Calu3 (cell line): Measurements from ENCODE around the gene RAB9B. TPM values are rescaled to one million over a fixed set of nuclear protein-coding genes. Genes with fewer than 3 reads are reported as not detected.

Experiments
- BruUV-seq: library from RNA; stranded (reverse); fragments of 400-500 nt; replicated peaks from 2 replicates; lab custom pipeline; 2021; lab: Mats Ljungman, UMichigan
- CTCF ChIA-PET: fragments of 300-600 bp; sonication (Branson Sonifier 250); formaldehyde crosslinking; loops from one replicate; lab custom pipeline; 2022; ENCODE audit warnings: antibody characterized with exemption; lab: Charles Lee
- DNase-seq: peaks from one replicate; pipeline ENCODE4 v3.0.0; 2022
- H3K27ac Mint-ChIP-seq: one replicate; pipeline ENCODE4 v1.8.0; 2022; ENCODE audit warnings: mixed read lengths; ENCODE audit not compliant: unreplicated experiment
- H3K27me3 Mint-ChIP-seq: one replicate; pipeline ENCODE4 v1.8.0; 2022; ENCODE audit warnings: mixed read lengths; ENCODE audit not compliant: unreplicated experiment
- H3K36me3 Mint-ChIP-seq: one replicate; pipeline ENCODE4 v1.8.0; 2022; ENCODE audit warnings: mild to moderate bottlenecking, moderate library complexity, mixed read lengths; ENCODE audit not compliant: insufficient read depth, unreplicated experiment
- H3K4me1 Mint-ChIP-seq: one replicate; pipeline ENCODE4 v1.8.0; 2022; ENCODE audit warnings: mild to moderate bottlenecking, low read depth, mixed read lengths; ENCODE audit not compliant: unreplicated experiment
- H3K4me3 Mint-ChIP-seq: one replicate; pipeline ENCODE4 v1.8.0; 2022; ENCODE audit warnings: mild to moderate bottlenecking, low read depth, moderate library complexity, mixed read lengths; ENCODE audit not compliant: unreplicated experiment
- H3K9me3 Mint-ChIP-seq: one replicate; pipeline ENCODE4 v1.8.0; 2022; ENCODE audit warnings: low read depth, mixed read lengths; ENCODE audit not compliant: unreplicated experiment
- CTCF ChIP-seq: fragments of 200-600 bp; IDR thresholded peaks from one replicate; pipeline ENCODE4 v1.8.0; 2022; ENCODE audit warnings: antibody characterized with exemption; ENCODE audit not compliant: unreplicated experiment
- intact Hi-C: fragments of 100-400 bp; cut with micrococcal nuclease; formaldehyde crosslinking; loops from one replicate; pipeline ENCODE4 v1.10.0; 2022; ENCODE audit not compliant: unreplicated experiment
- total RNA-seq: library from RNA; stranded (reverse); gene quantifications from 2 replicates; pipeline ENCODE4 v1.2.3, GENCODE V29; 2022

RAB9B gene
- total RNA-seq, 1 experiment from 2014 or later: 1.5 TPM

DNA sequence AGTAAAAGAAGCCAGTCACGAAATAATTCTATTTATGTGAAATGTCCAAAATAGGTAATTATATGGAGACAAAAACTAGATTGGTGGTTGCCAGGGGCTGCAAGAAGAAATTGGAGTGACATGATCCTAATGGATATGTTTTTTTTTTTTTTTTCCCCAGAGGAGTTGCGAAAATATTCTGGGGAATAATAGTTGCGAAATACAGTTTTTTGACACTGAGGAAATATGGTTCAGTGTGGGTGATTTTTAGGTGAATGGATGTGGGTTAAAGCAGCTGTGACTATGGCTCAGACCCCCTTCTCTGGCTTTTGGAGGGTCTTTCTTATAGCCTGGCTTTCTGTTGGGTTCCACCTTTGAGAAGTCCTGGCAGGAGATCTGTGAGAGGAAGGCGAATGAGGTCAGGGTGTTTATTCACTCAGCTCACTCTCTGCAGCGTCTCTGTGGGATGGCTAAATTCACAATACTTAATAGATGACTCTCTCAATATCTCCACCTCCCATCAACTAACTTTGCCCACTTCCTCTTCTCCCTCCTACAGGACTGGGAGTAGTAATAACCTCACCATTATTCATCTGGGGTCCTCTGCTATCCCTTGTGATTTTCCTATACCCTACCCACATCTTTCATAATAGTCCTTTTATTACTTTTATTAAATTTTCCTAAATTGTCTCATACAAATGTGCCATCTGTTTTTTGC, 15.3 kb upstream of the RAB9B start:
- intact Hi-C loops: loop anchor here (5.0 kb wide), 1 partner anchor 265 kb away; the partner anchor contains the start of gene ZCCHC18
- no peak for TF ChIP-seq CTCF
- no peak for DNase-seq
- CTCF ChIA-PET: interaction anchor here (0.6 kb wide), 1 partner anchor 320 kb away, joined by 7 read pairs; no protein-coding TSS in a partner anchor
- Mint-ChIP-seq H3K36me3 (no peaks in the 10 kb centered on the region), H3K4me3 (no peak overlapping the region), H3K27ac (peak overlapping the region; percentile 47), H3K4me1 (peaks cover 23% of the 10 kb centered on the region), H3K27me3 (no peaks in the 10 kb centered on the region), H3K9me3 (no peaks in the 10 kb centered on the region)
- no TSS peak for BruUV-seq

GRCh38 chrX:103846386-103846785, 14.3 kb upstream of the RAB9B start:
- no peak for TF ChIP-seq CTCF
- DNase-seq: no peak
- no peak overlapping the region for H3K4me3 Mint-ChIP-seq
- no TSS peak for BruUV-seq
- intact Hi-C loops: loop anchor here (5.0 kb wide), 1 partner anchor 266 kb away; the partner anchor contains the start of gene ZCCHC18
- no peaks in the 10 kb centered on the region for H3K36me3 Mint-ChIP-seq
- CTCF ChIA-PET: no interaction called here
- no peaks in the 10 kb centered on the region for H3K9me3 Mint-ChIP-seq
- no peak overlapping the region for H3K27ac Mint-ChIP-seq
- H3K4me1 Mint-ChIP-seq: peaks cover 23% of the 10 kb centered on the region
- H3K27me3 Mint-ChIP-seq: no peaks in the 10 kb centered on the region

- Mint-ChIP-seq H3K9me3 (no peaks in the 10 kb centered on the region), H3K4me1 (peaks cover 22% of the 10 kb centered on the region), H3K27me3 (no peaks in the 10 kb centered on the region), H3K4me3 (no peak overlapping the region), H3K36me3 (no peaks in the 10 kb centered on the region), H3K27ac (peak overlapping the region; percentile 67)
- CTCF ChIA-PET: interaction anchor here (0.6 to 2.0 kb wide), 15 partner anchors 13 to 1086 kb away, joined by 3 to 24 read pairs (median 5); partner anchors contain the start of genes RAB9B and ZCCHC18
- no TSS peak for BruUV-seq
- DNase-seq: peak; percentile 79
- intact Hi-C loops: loop anchor here (1.0 to 5.0 kb wide), 4 partner anchors 74 to 292 kb away; partner anchors contain the start of gene ZCCHC18
- TF ChIP-seq CTCF: peak; percentile 61
These were observed 13.2 kb upstream of the RAB9B start for GRCh38 chrX:103845165-103845653.

DNA sequence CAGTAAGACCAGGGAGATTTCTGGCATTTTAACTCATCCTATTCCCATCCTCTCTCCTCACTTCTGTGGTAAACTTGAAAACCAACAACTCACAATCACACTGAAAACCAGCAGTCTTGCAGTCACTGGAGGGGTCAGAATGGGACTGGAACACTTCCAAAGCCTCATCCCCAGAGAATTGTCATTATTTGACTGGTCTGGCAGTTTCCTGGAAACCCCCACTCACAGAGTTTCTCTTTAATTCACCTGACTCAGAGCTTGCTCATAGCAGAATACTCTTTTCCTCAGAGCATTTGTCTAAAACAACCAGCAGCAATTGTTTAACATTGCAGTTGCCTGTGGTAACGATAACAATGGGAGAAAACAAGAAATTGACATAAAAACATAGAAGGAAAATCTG, 7.3 kb upstream of the RAB9B start:
- no peak for DNase-seq
- CTCF ChIA-PET: no interaction called here
- no peaks in the 10 kb centered on the region for H3K4me1 Mint-ChIP-seq
- H3K9me3 Mint-ChIP-seq: peaks cover 2% of the 10 kb centered on the region
- no peak overlapping the region for H3K27ac Mint-ChIP-seq
- H3K27me3 Mint-ChIP-seq: no peaks in the 10 kb centered on the region
- intact Hi-C loops: no loop called here
- H3K4me3 Mint-ChIP-seq: no peak overlapping the region
- no peaks in the 10 kb centered on the region for H3K36me3 Mint-ChIP-seq
- no TSS peak for BruUV-seq
- TF ChIP-seq CTCF: no peak
